HCT116 (cell line): ENCODE measurements around the gene SLC44A2. TPM values are rescaled to one million over a fixed set of nuclear protein-coding genes. Genes with fewer than 3 reads are reported as not detected.
A peak's percentile ranks its signal among the peaks of the same experiment; 100 is the strongest.

Source experiments
- ATAC-seq: fragments of 200-7000 bp; cut with Tn5 transposase; 2 replicates; pipeline ENCODE4 v1.9.1; 2020; ENCODE audit warnings: mild to moderate bottlenecking, moderate library complexity
- BruUV-seq: library from RNA; stranded (reverse); fragments of 400-500 nt; replicated peaks from 2 replicates; lab custom pipeline; 2021; lab: Mats Ljungman, UMichigan
- CTCF ChIA-PET: fragments of 300-600 bp; sonication (Branson Sonifier 250); formaldehyde crosslinking; loops from one replicate; lab custom pipeline; 2021; ENCODE audit warnings: antibody characterized with exemption; lab: Charles Lee
- POLR2A ChIA-PET: fragments of 300-600, 350-600 bp; sonication (Branson Sonifier 250); formaldehyde crosslinking; loops from one replicate; lab custom pipeline; 2021; ENCODE audit warnings: antibody characterized with exemption; lab: Charles Lee
- RAD21 ChIA-PET, 2 experiments: fragments of 300-600 bp; sonication (Branson Sonifier 250); formaldehyde crosslinking; loops; one replicate each; lab custom pipeline; 2023; ENCODE audit warnings: low total read pairs in 2 of 2; ENCODE audit not compliant: uncharacterized antibody in 2 of 2, unreplicated experiment in 2 of 2, low non-redundant PET in 1 of 2; lab: Charles Lee
- DNase-seq: peaks from one replicate; pipeline ENCODE4 v3.0.0-alpha.2; 2010; ENCODE audit warnings: low read depth, low spot score
- H2AFZ ChIP-seq: fragments of 200-600 bp; shearing (Covaris generic), sonication (generic); 2 replicates; pipeline ENCODE4 v1.6.1; 2017; ENCODE audit warnings: low read depth, mixed run types, mixed read lengths, antibody characterized with exemption, low read length; ENCODE audit not compliant: poor library complexity, severe bottlenecking
- H3K27ac ChIP-seq: 2 replicates; pipeline ENCODE4 v1.5.1; 2012; ENCODE audit warnings: low read depth, low read length
- H3K27me3 ChIP-seq: fragments of 200-600 bp; sonication (generic); 2 replicates; pipeline ENCODE4 v1.6.1; 2016; ENCODE audit warnings: mixed run types, low read length, mixed read lengths; ENCODE audit not compliant: insufficient read depth
- H3K36me3 ChIP-seq, 2 experiments: fragments of 200-500 bp in 1 of 2; fragments of 200-600 bp in 1 of 2; sonication (Bioruptor generic) in 1 of 2; sonication (generic) in 1 of 2; 2 replicates each; pipeline versions ENCODE4 v1.5.1 to v1.6.1; 2014 to 2016; ENCODE audit warnings: low read length in 2 of 2, inconsistent platforms in 1 of 2, mixed read lengths in 1 of 2, mixed run types in 1 of 2; ENCODE audit not compliant: insufficient read depth in 2 of 2, control insufficient read depth in 1 of 2
- H3K4me1 ChIP-seq, 2 experiments: fragments of 200-600 bp in 1 of 2; sonication (generic) in 1 of 2; 2 replicates each; pipeline versions ENCODE4 v1.5.1 to v1.6.1; 2012 to 2017; ENCODE audit warnings: low read length in 2 of 2, inconsistent platforms in 1 of 2, mild to moderate bottlenecking in 1 of 2, mixed read lengths in 1 of 2, mixed run types in 1 of 2, moderate library complexity in 1 of 2; ENCODE audit not compliant: insufficient read depth in 2 of 2, control insufficient read depth in 1 of 2
- H3K4me2 ChIP-seq: fragments of 200-600 bp; sonication (generic); 2 replicates; pipeline ENCODE4 v1.6.1; 2017; ENCODE audit warnings: mixed run types, low read length, mixed read lengths
- H3K4me3 ChIP-seq, 2 experiments: fragments of 200-600 bp in 1 of 2; sonication (generic) in 1 of 2; replicated peaks in 1 of 2; 2 replicates each; pipeline ENCODE4 v1.5.1; 2011 to 2016; ENCODE audit warnings: low read length in 2 of 2, control low read depth in 1 of 2, low read depth in 1 of 2, mild to moderate bottlenecking in 1 of 2, mixed read lengths in 1 of 2, mixed run types in 1 of 2
- H3K79me2 ChIP-seq: fragments of 200-600 bp; sonication (generic); 2 replicates; pipeline ENCODE4 v1.6.1; 2017; ENCODE audit warnings: mild to moderate bottlenecking, mixed run types, low read length, moderate library complexity, mixed read lengths; ENCODE audit not compliant: insufficient read depth
- H3K9ac ChIP-seq: fragments of 200-600 bp; sonication (generic); 2 replicates; pipeline ENCODE4 v1.6.1; 2016; ENCODE audit warnings: low read length, mixed read lengths
- H3K9me2 ChIP-seq: fragments of 200-600 bp; sonication (generic), shearing (Covaris generic); 2 replicates; pipeline ENCODE4 v1.6.1; 2017; ENCODE audit warnings: mixed run types, mild to moderate bottlenecking, moderate library complexity; ENCODE audit not compliant: insufficient read depth
- H3K9me3 ChIP-seq, 2 experiments: fragments of 200-500 bp in 1 of 2; fragments of 200-600 bp in 1 of 2; sonication (Bioruptor generic) in 1 of 2; sonication (generic) in 1 of 2; 2 replicates each; pipeline ENCODE4 v1.6.1; 2014 to 2017; ENCODE audit warnings: low read length in 2 of 2, mixed read lengths in 2 of 2, inconsistent platforms in 1 of 2, low read depth in 1 of 2, mild to moderate bottlenecking in 1 of 2, mixed run types in 1 of 2, moderate library complexity in 1 of 2; ENCODE audit not compliant: control insufficient read depth in 1 of 2, insufficient read depth in 1 of 2
- H4K20me1 ChIP-seq: fragments of 200-600 bp; sonication (generic), shearing (Covaris generic); 2 replicates; pipeline ENCODE4 v1.6.1; 2017; ENCODE audit warnings: mixed run types, mild to moderate bottlenecking, moderate library complexity; ENCODE audit not compliant: insufficient read depth
- ATF3 ChIP-seq: IDR thresholded peaks from 2 replicates; pipeline ENCODE4 v1.6.1; 2012
- CBX3 ChIP-seq: IDR thresholded peaks from 2 replicates; pipeline ENCODE4 v1.6.1; 2012; ENCODE audit warnings: low read depth
- CEBPB ChIP-seq: IDR thresholded peaks from 2 replicates; pipeline ENCODE4 v1.6.1; 2012; ENCODE audit warnings: low read depth
- CTCF ChIP-seq, 3 experiments: fragments of 200-600 bp in 1 of 3; sonication (generic) in 1 of 3; IDR thresholded peaks in 2 of 3; conservative IDR thresholded peaks in 1 of 3; 2 replicates each; pipeline ENCODE4 v1.5.1; 2012 to 2017; ENCODE audit warnings: low read depth in 2 of 3, low read length in 2 of 3, antibody characterized with exemption in 1 of 3, borderline replicate concordance in 1 of 3, control low read depth in 1 of 3, mild to moderate bottlenecking in 1 of 3, mixed read lengths in 1 of 3, mixed run types in 1 of 3, moderate library complexity in 1 of 3; ENCODE audit not compliant: insufficient read depth in 1 of 3
- EGR1 ChIP-seq: IDR thresholded peaks from 2 replicates; pipeline ENCODE4 v1.6.1; 2012; ENCODE audit warnings: low read depth
- ELF1 ChIP-seq: IDR thresholded peaks from 2 replicates; pipeline ENCODE4 v1.6.1; 2012; ENCODE audit warnings: low read depth, borderline replicate concordance
- EZH2 ChIP-seq: fragments of 200-600 bp; sonication (generic); IDR thresholded peaks from 2 replicates; pipeline ENCODE4 v1.6.1; 2017; ENCODE audit warnings: antibody characterized with exemption, mixed run types
- EZH2phosphoT487 ChIP-seq: fragments of 200-600 bp; IDR thresholded peaks from 2 replicates; pipeline ENCODE4 v1.6.1; 2018; ENCODE audit warnings: antibody characterized with exemption, borderline replicate concordance
- POLR2A ChIP-seq: IDR thresholded peaks from 2 replicates; pipeline ENCODE4 v1.7.0; 2011; ENCODE audit warnings: borderline replicate concordance; ENCODE audit not compliant: insufficient read depth, insufficient read length; ENCODE audit errors: extremely low read depth
- POLR2AphosphoS5 ChIP-seq: IDR thresholded peaks from 2 replicates; pipeline ENCODE4 v1.6.1; 2011; ENCODE audit warnings: mild to moderate bottlenecking, low read depth, low read length, moderate library complexity
- REST ChIP-seq: IDR thresholded peaks from 2 replicates; pipeline ENCODE4 v1.6.1; 2012; ENCODE audit warnings: low read depth
- SIN3A ChIP-seq: IDR thresholded peaks from 2 replicates; pipeline ENCODE4 v1.6.1; 2012; ENCODE audit warnings: low read depth
- SP1 ChIP-seq: IDR thresholded peaks from 2 replicates; pipeline ENCODE4 v1.6.1; 2012; ENCODE audit warnings: low read depth
- TCF7L2 ChIP-seq: IDR thresholded peaks from 2 replicates; pipeline ENCODE4 v1.7.0; 2011; ENCODE audit warnings: borderline replicate concordance, inconsistent platforms; ENCODE audit not compliant: insufficient read depth, insufficient read length; ENCODE audit errors: extremely low read depth
- YY1 ChIP-seq: IDR thresholded peaks from 2 replicates; pipeline ENCODE4 v1.6.1; 2011; ENCODE audit warnings: low read length, low read depth, moderate library complexity, mild to moderate bottlenecking; ENCODE audit not compliant: insufficient replicate concordance; ENCODE audit errors: extremely low read depth
- ZFX ChIP-seq: fragments of 450-650 bp; IDR thresholded peaks from 2 replicates; pipeline ENCODE4 v1.6.1; 2017
- ZNF274 ChIP-seq: fragments of 200-500 bp; sonication (Bioruptor generic); IDR thresholded peaks from 2 replicates; pipeline ENCODE4 v1.6.1; 2014; ENCODE audit warnings: mild to moderate bottlenecking, low read depth, low read length, inconsistent platforms
- intact Hi-C: fragments of 100-400 bp; cut with micrococcal nuclease; formaldehyde crosslinking; loops from 2 replicates; pipeline ENCODE4 v1.10.0; 2022
- total RNA-seq: library from RNA; stranded (reverse); gene quantifications from one replicate; pipeline ENCODE4 v1.2.1, GENCODE V29; 2021; ENCODE audit not compliant: unreplicated experiment

The SLC44A2 gene
- total RNA-seq, 1 experiment from 2014 or later = 90.9 TPM

GRCh38 chr19:10683582-10683981 lies 58.2 kb downstream of the SLC44A2 start:
- no peak for DNase-seq
- Histone ChIP-seq H3K36me3 (peaks cover 77 to 83% of the 10 kb centered on the region in 2 experiments), H3K4me1 (no peaks in the 10 kb centered on the region), H3K27me3 (no peaks in the 10 kb centered on the region), H3K4me3 (no peak overlapping the region), H3K79me2 (peaks cover 93% of the 10 kb centered on the region), H3K9ac (no peak overlapping the region), H3K9me2 (no peaks in the 10 kb centered on the region), H3K27ac (no peak overlapping the region), H2AFZ (no peak overlapping the region), H4K20me1 (peaks cover 12% of the 10 kb centered on the region; the same call in 1 of the 2 replicates), H3K9me3 (no peaks in the 10 kb centered on the region), H3K4me2 (no peak overlapping the region)
- ChIA-PET CTCF (no interaction called here), RAD21 (no interaction called here), POLR2A (no interaction called here)
- intact Hi-C loops = no loop called here
- no peak for TF ChIP-seq CEBPB
- no peak for TF ChIP-seq EZH2phosphoT487
- TF ChIP-seq EGR1 = no peak
- ATAC-seq = no peak
- BruUV-seq = no TSS peak

- ChIA-PET POLR2A (no interaction called here), RAD21 (no interaction called here), CTCF (no interaction called here)
- Histone ChIP-seq H3K4me2 (no peak overlapping the region), H3K9me3 (no peaks in the 10 kb centered on the region), H3K27me3 (no peaks in the 10 kb centered on the region), H3K9ac (no peak overlapping the region), H3K4me3 (no peak overlapping the region), H2AFZ (no peak overlapping the region), H3K79me2 (peaks cover 87% of the 10 kb centered on the region), H3K27ac (no peak overlapping the region), H4K20me1 (peaks cover 9% of the 10 kb centered on the region; the same call in 1 of the 2 replicates), H3K9me2 (no peaks in the 10 kb centered on the region), H3K4me1 (no peaks in the 10 kb centered on the region), H3K36me3 (peaks cover 77 to 83% of the 10 kb centered on the region in 2 experiments)
- ATAC-seq (no peak), DNase-seq (no peak)
- TSS peak; percentile 32 for BruUV-seq
- intact Hi-C loops = no loop called here
- no peak for TF ChIP-seq CBX3
- no peak for TF ChIP-seq REST
- no peak for TF ChIP-seq ATF3
- no peak for TF ChIP-seq YY1
- TF ChIP-seq EZH2 = no peak
- no peak for TF ChIP-seq EGR1
- no peak for TF ChIP-seq SIN3A
- TF ChIP-seq POLR2A = no peak
- TF ChIP-seq CEBPB = no peak
- TF ChIP-seq ZNF274 = no peak
- TF ChIP-seq POLR2AphosphoS5 = no peak
- TF ChIP-seq SP1 = no peak
- TF ChIP-seq TCF7L2 = no peak
- TF ChIP-seq ZFX = no peak
- no peak for TF ChIP-seq CTCF (IDR thresholded peaks at IDR 0.05 in 2 of 3, conservative IDR thresholded peaks at IDR 0.05 in 1 of 3; ENCODE audit: borderline replicate concordance in 1 of 3, insufficient read depth in 1 of 3, low read depth in 2 of 3, low read length in 2 of 3)
- TF ChIP-seq ELF1 = no peak
Measured at GRCh38 chr19:10685210-10685609, 59.9 kb downstream of the SLC44A2 start.
